Measurements from ENCODE around the gene GRIK1.

- TF ChIP-seq CTCF (IDR thresholded peaks at IDR 0.05; ENCODE audit: borderline replicate concordance, extremely low read depth, low read length, poor library complexity, severe bottlenecking) = no peak
- no peak for TF ChIP-seq EZH2 (IDR thresholded peaks at IDR 0.05; ENCODE audit: borderline replicate concordance, low read depth, low read length, severe bottlenecking)
Measured at GRCh38 chr21:29943885-29944284, 4.1 kb upstream of the GRIK1 start.
